ENCODE data around the gene SAMD8.
"Not testable (repeated sequence)": the region's sequence is repeated elsewhere in the genome, so short reads cannot be mapped to it uniquely, and the experiment has no call there.

The SAMD8 gene

GRCh38 chr10:75097666-75098285, 13.7 kb upstream of the SAMD8 start:
- DNase-seq (ENCODE audit: low spot score) = no peak
- no peak overlapping the region for H3K4me3 Mint-ChIP-seq
- H3K27me3 Mint-ChIP-seq (ENCODE audit: low read depth) = no peaks in the 10 kb centered on the region
- no peaks in the 10 kb centered on the region for H3K9me3 Mint-ChIP-seq
- no peaks in the 10 kb centered on the region for H3K4me1 Mint-ChIP-seq (ENCODE audit: low read depth)
- no peak overlapping the region for H3K27ac Mint-ChIP-seq
- no peaks in the 10 kb centered on the region for H3K36me3 Mint-ChIP-seq (ENCODE audit: low read depth)

DNA sequence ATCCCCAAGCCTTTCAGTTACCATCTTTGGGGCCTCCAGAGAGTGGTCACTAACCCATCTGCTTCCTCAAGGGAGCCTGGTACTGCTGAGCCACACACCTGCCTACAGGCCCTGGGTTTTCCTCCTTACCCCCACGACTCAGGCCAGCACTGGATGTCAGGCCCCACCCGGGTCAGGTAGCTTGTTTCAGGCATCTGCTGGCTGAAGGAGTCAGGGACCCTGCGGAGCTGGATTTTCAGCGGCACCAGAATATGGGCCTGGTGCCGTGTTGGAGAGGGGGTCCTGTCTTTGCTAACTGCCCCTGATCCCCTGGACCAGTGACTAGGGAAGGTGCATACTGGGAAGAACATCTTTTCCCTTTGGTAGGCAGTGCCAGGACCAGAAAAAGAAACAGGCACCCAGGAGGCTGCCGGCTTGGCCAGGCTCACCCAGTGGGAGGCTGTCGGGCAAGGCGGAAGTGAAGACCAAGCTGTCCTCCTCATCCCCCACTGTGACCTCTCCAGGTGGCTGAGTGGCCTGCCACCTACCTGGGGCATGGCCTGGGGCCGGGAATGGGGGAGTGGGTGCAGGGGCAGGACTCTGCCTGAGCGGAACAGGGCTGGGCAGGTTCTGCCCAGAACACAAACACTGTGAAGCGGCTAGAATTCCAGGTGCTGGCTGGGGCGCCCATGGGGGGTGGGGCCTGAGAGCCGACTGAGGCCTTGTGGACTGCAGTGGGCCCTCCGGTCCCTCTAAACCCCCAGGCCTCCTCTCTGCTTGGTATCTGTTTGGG, 12.4 kb upstream of the SAMD8 start:
- Mint-ChIP-seq H3K27me3 (ENCODE audit: low read depth) (no peaks in the 10 kb centered on the region), H3K27ac (no peak overlapping the region), H3K36me3 (ENCODE audit: low read depth) (no peaks in the 10 kb centered on the region), H3K4me3 (no peak overlapping the region), H3K9me3 (no peaks in the 10 kb centered on the region), H3K4me1 (ENCODE audit: low read depth) (no peaks in the 10 kb centered on the region)
- no peak for DNase-seq (ENCODE audit: low spot score)

DNA sequence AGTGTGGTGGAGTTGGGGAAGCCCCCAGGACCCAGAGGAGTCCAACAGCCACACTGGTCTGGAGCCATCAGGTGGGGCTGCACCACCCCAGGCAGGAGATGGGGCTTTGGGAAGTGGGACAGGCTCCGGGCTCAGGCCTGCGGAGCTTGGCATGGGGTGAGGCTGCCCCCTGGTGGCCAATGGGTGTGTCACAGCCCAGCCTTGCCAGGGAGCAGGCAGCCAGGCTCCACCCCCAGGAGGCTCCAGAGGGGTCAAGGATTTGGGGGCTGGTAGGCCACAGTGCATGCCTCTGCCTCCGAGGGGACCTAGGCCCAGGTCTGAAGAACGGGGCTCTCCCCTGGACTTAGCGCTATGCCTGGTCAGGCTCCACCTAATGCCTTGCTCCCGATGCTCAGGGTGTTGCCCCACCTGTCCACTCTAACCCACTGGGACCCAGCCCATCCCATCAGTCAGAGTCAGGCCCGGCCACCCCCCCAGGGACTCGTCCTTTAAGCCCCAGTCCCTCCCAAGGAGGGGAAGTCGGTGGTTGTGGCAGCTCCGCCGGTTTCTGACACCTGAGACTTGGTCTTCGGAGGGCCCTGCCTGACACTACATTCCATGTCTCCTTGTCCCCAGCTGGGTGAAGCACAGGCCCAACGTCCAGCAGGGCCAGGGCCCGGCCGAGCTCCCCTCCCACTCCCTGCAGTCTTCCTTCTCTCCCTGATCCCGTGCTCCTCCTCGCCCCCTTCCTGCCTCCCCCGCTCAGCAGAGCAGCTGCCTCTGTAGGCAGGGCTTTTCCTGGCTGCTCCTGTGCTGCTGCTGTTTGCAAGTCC, 11.3 kb upstream of the SAMD8 start:
- Mint-ChIP-seq H3K4me3 (no peak overlapping the region), H3K27ac (no peak overlapping the region), H3K36me3 (ENCODE audit: low read depth) (no peaks in the 10 kb centered on the region), H3K9me3 (no peaks in the 10 kb centered on the region), H3K27me3 (ENCODE audit: low read depth) (no peaks in the 10 kb centered on the region), H3K4me1 (ENCODE audit: low read depth) (no peaks in the 10 kb centered on the region)
- DNase-seq (ENCODE audit: low spot score) = peak; percentile 72

- Mint-ChIP-seq H3K9me3 (no peaks in the 10 kb centered on the region), H3K4me1 (ENCODE audit: low read depth) (no peaks in the 10 kb centered on the region), H3K36me3 (ENCODE audit: low read depth) (no peaks in the 10 kb centered on the region), H3K4me3 (no peak overlapping the region), H3K27me3 (ENCODE audit: low read depth) (no peaks in the 10 kb centered on the region), H3K27ac (no peak overlapping the region)
- no peak for DNase-seq (ENCODE audit: low spot score)
Measured at GRCh38 chr10:75100764-75101291, 10.6 kb upstream of the SAMD8 start.

- no peaks in the 10 kb centered on the region for H3K4me1 Mint-ChIP-seq (ENCODE audit: low read depth)
Measured at GRCh38 chr10:75101416-75102251, 9.8 kb upstream of the SAMD8 start.

DNA sequence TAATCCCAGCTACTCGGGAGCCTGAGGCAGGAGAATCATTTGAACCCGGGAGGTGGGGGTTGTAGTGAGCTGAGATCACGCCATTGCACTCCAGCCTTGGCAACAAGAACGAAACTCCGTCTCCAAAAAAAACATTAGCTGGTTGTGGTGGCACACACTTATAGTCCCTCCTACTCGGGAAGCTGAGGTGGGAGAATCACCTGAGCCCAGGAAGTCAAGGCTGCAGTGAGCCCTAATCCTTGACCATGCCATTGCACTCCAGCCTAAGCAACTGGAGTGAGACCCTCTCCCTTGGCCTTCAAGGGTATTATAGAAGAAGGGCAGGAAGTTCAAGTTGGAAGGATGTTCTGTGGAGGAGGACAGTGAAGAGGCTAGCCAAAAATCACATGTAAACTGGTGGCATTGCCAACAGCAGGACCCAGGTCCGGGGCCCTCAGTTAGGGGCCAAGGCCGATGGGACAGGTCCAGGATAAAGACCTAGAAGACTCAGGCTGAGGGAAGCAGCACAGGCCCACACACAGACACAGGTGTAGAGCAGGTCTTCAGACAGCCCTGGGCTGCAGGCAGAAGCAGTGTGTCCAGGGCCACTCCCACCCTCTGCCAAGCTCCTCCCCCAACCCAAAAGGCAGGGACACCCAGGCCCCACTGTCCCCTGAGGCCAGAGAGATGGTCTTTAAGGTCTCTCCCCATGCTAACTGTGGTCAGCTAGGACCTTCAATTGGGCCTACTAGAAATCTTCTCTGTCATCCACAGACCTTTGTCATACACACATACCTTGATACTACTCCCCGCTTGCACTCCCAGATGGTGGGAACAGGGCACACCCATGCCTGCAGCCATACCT, 8.4 kb upstream of the SAMD8 start:
- Mint-ChIP-seq H3K4me1 (ENCODE audit: low read depth) (no peaks in the 10 kb centered on the region), H3K4me3 (no peak overlapping the region)

More at GRCh38 chr10:75101416-75102251, 9.8 kb upstream of the SAMD8 start:
- DNase-seq (ENCODE audit: low spot score) = no peak
- no peaks in the 10 kb centered on the region for H3K9me3 Mint-ChIP-seq
- no peak overlapping the region for H3K27ac Mint-ChIP-seq
- H3K4me3 Mint-ChIP-seq = no peak overlapping the region
- H3K27me3 Mint-ChIP-seq (ENCODE audit: low read depth) = no peaks in the 10 kb centered on the region
- no peaks in the 10 kb centered on the region for H3K36me3 Mint-ChIP-seq (ENCODE audit: low read depth)

GRCh38 chr10:75103881-75104686, 7.4 kb upstream of the SAMD8 start:
- no peaks in the 10 kb centered on the region for H3K9me3 Mint-ChIP-seq
- no peak overlapping the region for H3K4me3 Mint-ChIP-seq
- no peak for DNase-seq (ENCODE audit: low spot score)
- no peaks in the 10 kb centered on the region for H3K36me3 Mint-ChIP-seq (ENCODE audit: low read depth)
- H3K27ac Mint-ChIP-seq = no peak overlapping the region
- H3K4me1 Mint-ChIP-seq (ENCODE audit: low read depth) = no peaks in the 10 kb centered on the region
- H3K27me3 Mint-ChIP-seq (ENCODE audit: low read depth) = no peaks in the 10 kb centered on the region

More for the DNA sequence above, 8.4 kb upstream of the SAMD8 start:
- H3K9me3 Mint-ChIP-seq = no peaks in the 10 kb centered on the region
- no peaks in the 10 kb centered on the region for H3K36me3 Mint-ChIP-seq (ENCODE audit: low read depth)
- DNase-seq (ENCODE audit: low spot score) = no peak
- H3K27me3 Mint-ChIP-seq (ENCODE audit: low read depth) = no peaks in the 10 kb centered on the region
- no peak overlapping the region for H3K27ac Mint-ChIP-seq

DNA sequence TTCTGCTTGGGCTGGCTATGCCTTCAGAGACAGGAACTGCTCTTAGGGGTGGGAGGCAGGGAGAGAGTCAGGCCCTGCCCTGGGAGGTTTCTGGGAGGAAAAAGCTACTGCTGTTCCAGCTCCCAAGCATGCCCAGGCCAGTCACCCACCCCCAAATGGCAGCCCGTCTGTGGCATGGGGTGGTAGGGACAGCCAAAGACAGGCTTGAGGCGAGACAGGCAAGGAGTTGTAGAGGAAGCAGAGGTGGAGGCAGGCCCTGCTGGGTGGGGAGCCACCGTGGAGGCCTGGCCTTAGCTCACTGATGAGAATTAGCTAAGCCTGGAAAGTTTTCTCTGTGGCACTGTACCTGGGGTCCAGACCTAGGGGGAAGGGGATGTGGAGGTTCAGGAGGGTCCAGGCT, 6.6 kb upstream of the SAMD8 start:
- no peak overlapping the region for H3K27ac Mint-ChIP-seq
- no peaks in the 10 kb centered on the region for H3K27me3 Mint-ChIP-seq (ENCODE audit: low read depth)
- no peaks in the 10 kb centered on the region for H3K9me3 Mint-ChIP-seq
- DNase-seq (ENCODE audit: low spot score) = no peak
- H3K4me3 Mint-ChIP-seq = no peak overlapping the region
- no peaks in the 10 kb centered on the region for H3K36me3 Mint-ChIP-seq (ENCODE audit: low read depth)
- peaks cover 3% of the 10 kb centered on the region for H3K4me1 Mint-ChIP-seq (ENCODE audit: low read depth)

DNA sequence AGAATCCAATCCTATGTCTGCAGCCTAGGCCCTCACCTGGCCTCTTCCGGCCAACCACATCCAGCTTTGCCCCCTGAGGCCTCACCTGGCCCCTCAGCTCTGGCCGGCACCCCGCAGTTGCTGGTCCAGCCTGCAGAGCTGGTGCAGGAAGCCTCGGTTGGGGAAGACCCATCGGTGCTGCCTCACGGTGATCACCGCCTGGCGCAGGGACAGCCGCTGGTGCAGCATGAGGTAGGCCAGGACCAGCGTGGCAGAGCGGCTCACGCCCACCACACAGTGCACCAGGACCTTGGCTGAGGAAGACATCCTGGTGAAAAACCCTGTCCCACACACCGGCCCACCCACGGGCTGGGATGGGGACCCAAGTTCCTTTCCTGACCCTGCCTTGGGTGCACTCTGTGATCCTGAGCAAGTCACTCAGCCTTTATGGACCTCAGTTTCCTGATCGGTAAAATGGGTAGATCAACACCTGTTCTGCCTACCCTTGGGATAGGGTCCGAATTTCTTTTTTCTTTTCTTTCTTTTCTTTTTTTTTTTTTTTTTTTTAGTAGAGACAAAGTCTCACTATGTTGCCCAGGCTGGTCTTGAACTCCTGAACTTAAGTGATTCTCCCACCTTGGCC, 5.8 kb upstream of the SAMD8 start:
- Mint-ChIP-seq H3K27ac (no peak overlapping the region), H3K4me3 (no peak overlapping the region), H3K36me3 (ENCODE audit: low read depth) (no peaks in the 10 kb centered on the region), H3K4me1 (ENCODE audit: low read depth) (peaks cover 11% of the 10 kb centered on the region), H3K9me3 (no peaks in the 10 kb centered on the region), H3K27me3 (ENCODE audit: low read depth) (no peaks in the 10 kb centered on the region)
- DNase-seq (ENCODE audit: low spot score) = no peak

- Mint-ChIP-seq H3K27me3 (ENCODE audit: low read depth) (no peaks in the 10 kb centered on the region), H3K4me1 (ENCODE audit: low read depth) (peaks cover 11% of the 10 kb centered on the region), H3K36me3 (ENCODE audit: low read depth) (no peaks in the 10 kb centered on the region), H3K9me3 (no peaks in the 10 kb centered on the region), H3K4me3 (no peak overlapping the region), H3K27ac (no peak overlapping the region)
- DNase-seq (ENCODE audit: low spot score) = no peak
Measured at GRCh38 chr10:75106242-75106641, 5.2 kb upstream of the SAMD8 start.

- H3K27me3 Mint-ChIP-seq (ENCODE audit: low read depth); H3K36me3 Mint-ChIP-seq (ENCODE audit: low read depth); H3K27ac Mint-ChIP-seq; H3K9me3 Mint-ChIP-seq; H3K4me3 Mint-ChIP-seq; DNase-seq (ENCODE audit: low spot score): not testable (repeated sequence)
- peaks cover 13% of the 10 kb centered on the region for H3K4me1 Mint-ChIP-seq (ENCODE audit: low read depth)
Measured at GRCh38 chr10:75106891-75107290, 4.6 kb upstream of the SAMD8 start.
